CD4-positive, alpha-beta T cell treated with Interleukin-17A for 4 hours (primary cell): ENCODE measurements around the gene ARL6IP4.

Source experiments
- DNase-seq: peaks from one replicate; pipeline ENCODE4 v3.0.0-alpha.2; 2020; ENCODE audit warnings: mixed read lengths

The ARL6IP4 gene

GRCh38 chr12:122959566-122960192 lies 20.8 kb upstream of the ARL6IP4 start:
- DNase-seq = no peak

GRCh38 chr12:122960193-122960569 lies 20.3 kb upstream of the ARL6IP4 start:
- no peak for DNase-seq

- no peak for DNase-seq
These were observed 18.8 kb upstream of the ARL6IP4 start for GRCh38 chr12:122961531-122962329.

GRCh38 chr12:122963941-122964265 lies 16.6 kb upstream of the ARL6IP4 start:
- no peak for DNase-seq

- DNase-seq = no peak
These were observed 15.8 kb upstream of the ARL6IP4 start for GRCh38 chr12:122964439-122965257.

GRCh38 chr12:122965321-122965751 lies 15.1 kb upstream of the ARL6IP4 start:
- DNase-seq = no peak

- DNase-seq = peak; percentile 99
These were observed 14.4 kb upstream of the ARL6IP4 start, which contains the start of gene ABCB9 for GRCh38 chr12:122965851-122966742. Gene ABCB9 (minus strand): TSS chr12:122966463. CDS start chr12:122960235, 6,228 bp downstream.

GRCh38 chr12:122966743-122967550 lies 13.5 kb upstream of the ARL6IP4 start:
- DNase-seq = no peak

GRCh38 chr12:122968104-122968503 lies 12.4 kb upstream of the ARL6IP4 start:
- no peak for DNase-seq

- no peak for DNase-seq
These were observed 10.8 kb upstream of the ARL6IP4 start for GRCh38 chr12:122969676-122970075.

- peak; percentile 99 for DNase-seq
These were observed 6.1 kb upstream of the ARL6IP4 start for GRCh38 chr12:122974274-122974891.

- peak; percentile 94 for DNase-seq
These were observed 5.3 kb upstream of the ARL6IP4 start, which contains the start of gene OGFOD2 for GRCh38 chr12:122974892-122975789. Gene OGFOD2 (plus strand): TSS chr12:122975244. CDS start chr12:122975252, 8 bp downstream.

GRCh38 chr12:122975790-122976647 lies 4.5 kb upstream of the ARL6IP4 start:
- DNase-seq = no peak

- DNase-seq = no peak
These were observed 3.9 kb upstream of the ARL6IP4 start for GRCh38 chr12:122976648-122976975.

- no peak for DNase-seq
These were observed 3.3 kb upstream of the ARL6IP4 start for GRCh38 chr12:122977153-122977552.

GRCh38 chr12:122977655-122978392 lies 2.7 kb upstream of the ARL6IP4 start:
- no peak for DNase-seq

- DNase-seq = no peak
These were observed 1.9 kb upstream of the ARL6IP4 start for GRCh38 chr12:122978507-122978955.
